ENCODE results near the gene ZNF500. TPM values are rescaled to one million over a fixed set of nuclear protein-coding genes. Genes with fewer than 3 reads are reported as not detected.

ZNF500 gene
- total RNA-seq, 1 donor from 2014 or later: 5.8 TPM

DNA sequence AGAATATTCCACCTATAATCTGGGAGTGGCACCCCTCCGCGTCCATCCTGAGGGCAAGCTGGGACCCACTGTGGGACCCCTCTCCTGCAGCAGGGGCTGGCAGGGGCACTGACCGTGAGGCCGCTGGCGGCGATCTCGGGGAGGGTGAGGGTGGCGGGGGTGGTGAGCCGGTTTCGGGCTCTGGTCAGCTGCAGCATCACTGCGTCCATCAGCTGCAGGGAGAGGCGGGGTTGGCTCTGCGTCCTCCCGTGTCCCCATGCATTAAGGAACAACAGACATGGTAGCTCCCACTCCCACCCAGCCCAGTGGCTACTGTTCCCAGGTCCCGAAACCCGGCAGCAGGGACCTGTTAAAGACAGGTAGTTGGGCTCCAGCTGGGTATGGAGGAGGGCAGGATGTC, 31.5 kb upstream of the ZNF500 start:
- TF ChIP-seq, protein P1, sequence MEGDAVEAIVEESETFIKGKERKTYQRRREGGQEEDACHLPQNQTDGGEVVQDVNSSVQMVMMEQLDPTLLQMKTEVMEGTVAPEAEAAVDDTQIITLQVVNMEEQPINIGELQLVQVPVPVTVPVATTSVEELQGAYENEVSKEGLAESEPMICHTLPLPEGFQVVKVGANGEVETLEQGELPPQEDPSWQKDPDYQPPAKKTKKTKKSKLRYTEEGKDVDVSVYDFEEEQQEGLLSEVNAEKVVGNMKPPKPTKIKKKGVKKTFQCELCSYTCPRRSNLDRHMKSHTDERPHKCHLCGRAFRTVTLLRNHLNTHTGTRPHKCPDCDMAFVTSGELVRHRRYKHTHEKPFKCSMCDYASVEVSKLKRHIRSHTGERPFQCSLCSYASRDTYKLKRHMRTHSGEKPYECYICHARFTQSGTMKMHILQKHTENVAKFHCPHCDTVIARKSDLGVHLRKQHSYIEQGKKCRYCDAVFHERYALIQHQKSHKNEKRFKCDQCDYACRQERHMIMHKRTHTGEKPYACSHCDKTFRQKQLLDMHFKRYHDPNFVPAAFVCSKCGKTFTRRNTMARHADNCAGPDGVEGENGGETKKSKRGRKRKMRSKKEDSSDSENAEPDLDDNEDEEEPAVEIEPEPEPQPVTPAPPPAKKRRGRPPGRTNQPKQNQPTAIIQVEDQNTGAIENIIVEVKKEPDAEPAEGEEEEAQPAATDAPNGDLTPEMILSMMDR (IDR thresholded peaks at IDR 0.05; ENCODE audit: insufficient read depth, low read length, poor library complexity, severe bottlenecking): no peak
- H3K27me3 ChIP-seq (ENCODE audit: control insufficient read depth, insufficient read depth, low read length): no peaks in the 10 kb centered on the region
- DNase-seq (ENCODE audit: low read depth): no peak
- H3K36me3 ChIP-seq (ENCODE audit: control insufficient read depth, insufficient read depth, low read length): peaks cover 1% of the 10 kb centered on the region
- no peak overlapping the region for H3K4me3 ChIP-seq (ENCODE audit: low read depth, low read length)

DNA sequence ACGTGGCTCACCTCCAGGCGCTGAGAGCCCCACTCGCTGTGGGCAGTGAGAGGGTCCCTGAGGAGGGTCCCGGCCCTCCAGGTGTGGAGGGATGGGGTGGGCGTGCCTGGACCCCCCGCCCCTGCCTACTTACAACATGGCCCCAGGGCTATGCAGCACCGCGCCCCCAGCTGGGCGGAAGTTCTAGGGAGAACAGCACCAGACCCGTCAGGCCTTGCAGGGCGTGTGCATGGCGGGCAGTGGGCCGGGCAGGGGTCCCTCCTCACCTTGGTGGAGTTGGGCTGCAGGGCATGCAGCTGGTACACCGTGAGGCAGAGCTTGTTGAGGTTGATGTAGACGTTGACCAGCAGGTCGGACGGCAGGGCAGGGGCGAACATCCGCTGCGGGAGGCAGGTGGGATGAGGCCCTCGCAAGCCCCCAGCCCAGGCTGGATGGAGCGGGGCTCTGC, 30.9 kb upstream of the ZNF500 start:
- Histone ChIP-seq H3K4me3 (ENCODE audit: low read depth, low read length) (no peak overlapping the region), H3K36me3 (ENCODE audit: control insufficient read depth, insufficient read depth, low read length) (peaks cover 1% of the 10 kb centered on the region), H3K27me3 (ENCODE audit: control insufficient read depth, insufficient read depth, low read length) (no peaks in the 10 kb centered on the region)
- no peak for DNase-seq (ENCODE audit: low read depth)
- TF ChIP-seq, protein P1 (IDR thresholded peaks at IDR 0.05; ENCODE audit: insufficient read depth, low read length, poor library complexity, severe bottlenecking): no peak

DNA sequence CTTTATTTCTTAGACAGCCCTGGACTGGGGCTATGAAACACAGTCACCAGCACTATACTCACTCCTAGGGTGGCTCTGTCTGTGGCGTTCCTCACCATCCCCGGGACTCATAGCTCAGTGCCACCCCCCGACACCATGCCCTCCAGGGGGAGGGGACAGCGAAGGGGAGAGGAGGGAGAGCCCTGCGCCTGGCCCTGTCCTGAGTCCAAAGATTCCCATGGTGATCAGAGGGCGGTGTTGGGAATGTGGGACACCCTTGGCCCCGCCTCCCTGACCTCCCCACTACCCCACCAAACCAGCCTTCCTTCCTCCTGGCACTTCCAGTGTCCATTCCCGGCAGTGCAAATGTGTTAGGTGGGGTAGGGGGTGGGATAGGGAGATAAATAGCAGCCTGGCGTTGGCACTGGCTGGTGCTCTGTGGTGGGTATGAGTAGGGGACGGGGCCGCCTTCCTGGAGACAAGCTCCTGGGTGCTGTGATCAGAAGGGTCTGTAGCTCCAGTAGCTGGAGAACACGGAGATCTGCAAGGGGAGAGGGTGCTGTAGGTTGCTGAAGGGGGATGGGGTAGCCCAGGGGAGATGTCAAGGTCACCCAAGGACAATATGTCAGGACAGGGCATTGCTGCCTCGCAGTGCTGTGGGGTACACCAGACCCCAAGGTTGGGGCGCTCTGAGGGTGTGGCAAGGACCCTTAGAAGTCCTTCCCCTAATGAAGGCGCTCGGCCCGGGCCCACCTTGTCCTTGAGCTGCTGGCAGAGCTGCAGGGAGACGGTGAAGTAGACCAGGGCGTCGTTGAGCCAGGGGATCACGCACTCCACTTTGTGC, 30.2 kb upstream of the ZNF500 start:
- TF ChIP-seq, protein P1 (IDR thresholded peaks at IDR 0.05; ENCODE audit: insufficient read depth, low read length, poor library complexity, severe bottlenecking): no peak
- Histone ChIP-seq H3K4me3 (ENCODE audit: low read depth, low read length) (no peak overlapping the region), H3K27me3 (ENCODE audit: control insufficient read depth, insufficient read depth, low read length) (no peaks in the 10 kb centered on the region), H3K36me3 (ENCODE audit: control insufficient read depth, insufficient read depth, low read length) (peaks cover 1% of the 10 kb centered on the region)
- DNase-seq (ENCODE audit: low read depth): no peak

DNA sequence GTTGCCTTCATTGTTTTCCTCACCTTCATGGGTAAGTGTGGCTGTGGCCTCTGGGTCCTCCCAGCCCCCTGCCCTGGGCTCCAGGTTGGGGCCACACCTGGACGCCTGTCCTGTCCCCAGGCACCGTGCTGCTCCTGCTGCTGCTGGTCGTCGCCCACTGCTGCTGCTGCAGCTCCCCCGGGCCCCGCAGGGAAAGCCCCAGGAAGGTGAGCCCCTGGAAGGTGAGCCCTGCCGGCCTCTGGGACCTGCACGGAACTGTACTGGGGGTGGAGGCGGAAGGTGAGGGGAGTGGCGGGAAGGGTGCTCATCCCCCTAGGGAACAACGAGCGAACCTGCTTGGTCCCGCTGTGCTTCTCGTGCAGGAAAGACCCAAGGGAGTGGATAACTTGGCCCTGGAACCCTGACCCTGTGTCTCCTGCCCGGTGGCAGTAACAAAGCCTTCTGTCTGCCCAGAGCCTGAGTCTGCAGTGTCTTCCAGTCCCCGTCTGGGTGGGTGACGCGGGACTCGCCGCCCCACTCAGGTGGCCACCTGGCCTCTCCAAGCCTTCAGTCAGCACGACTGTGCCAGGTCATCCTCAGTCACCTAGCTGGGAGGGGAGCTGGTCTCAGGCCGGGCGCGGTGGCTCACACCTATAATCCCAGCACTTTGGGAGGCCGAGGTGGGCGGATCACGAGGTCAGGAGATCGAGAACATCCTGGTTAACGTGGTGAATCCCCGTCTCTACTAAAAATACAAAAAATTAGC, 29.0 kb upstream of the ZNF500 start:
- DNase-seq (ENCODE audit: low read depth): no peak
- H3K27me3 ChIP-seq (ENCODE audit: control insufficient read depth, insufficient read depth, low read length): no peaks in the 10 kb centered on the region
- H3K4me3 ChIP-seq (ENCODE audit: low read depth, low read length): no peak overlapping the region
- H3K36me3 ChIP-seq (ENCODE audit: control insufficient read depth, insufficient read depth, low read length): peaks cover 1% of the 10 kb centered on the region
- TF ChIP-seq, protein P1 (IDR thresholded peaks at IDR 0.05; ENCODE audit: insufficient read depth, low read length, poor library complexity, severe bottlenecking): no peak

DNA sequence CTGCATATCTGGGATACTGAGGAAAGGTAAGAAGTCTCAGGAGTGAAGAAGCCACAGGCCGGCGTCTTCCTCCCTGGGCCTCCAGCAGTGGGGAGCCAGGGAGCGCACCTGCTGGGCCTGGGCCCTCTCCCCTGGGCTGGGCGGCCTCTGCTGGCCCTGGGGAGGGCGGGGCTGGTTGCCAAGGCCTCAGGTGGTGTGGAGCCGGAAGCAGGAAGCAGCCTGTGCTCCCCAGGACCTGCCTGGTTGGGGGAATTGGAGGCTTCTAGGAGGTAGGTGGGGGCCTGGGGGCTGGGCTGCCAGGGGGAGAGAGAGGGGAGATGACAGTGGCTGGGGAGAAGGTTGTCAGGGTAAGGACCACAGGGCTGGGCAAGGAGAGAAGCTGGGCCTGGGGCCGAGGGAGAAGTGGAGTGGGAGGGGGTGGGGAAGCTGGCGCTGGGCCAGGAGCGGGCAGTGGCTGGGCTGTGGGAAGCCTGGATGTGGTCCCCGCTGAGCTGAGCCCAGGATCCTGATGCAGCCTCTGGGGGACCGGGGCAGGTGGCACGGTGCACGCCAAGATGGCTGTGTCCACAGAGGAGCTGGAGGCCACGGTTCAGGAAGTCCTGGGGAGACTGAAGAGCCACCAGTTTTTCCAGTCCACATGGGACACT, 28.3 kb upstream of the ZNF500 start, which contains the start of gene SMIM22:
TSS of gene SMIM22 (plus strand) at position 189 of the 647 bp plus-strand sequence. CDS start at position 555, 366 bp downstream.
- DNase-seq (ENCODE audit: low read depth): no peak
- TF ChIP-seq, protein P1 (IDR thresholded peaks at IDR 0.05; ENCODE audit: insufficient read depth, low read length, poor library complexity, severe bottlenecking): no peak
- no peak within 1 kb of the TSS for H3K4me3 ChIP-seq (ENCODE audit: low read depth, low read length)
- H3K36me3 ChIP-seq (ENCODE audit: control insufficient read depth, insufficient read depth, low read length): no peaks in the 10 kb centered on the region
- no peaks in the 10 kb centered on the region for H3K27me3 ChIP-seq (ENCODE audit: control insufficient read depth, insufficient read depth, low read length)

Data from kidney epithelial cell (primary cell).